GM18909 (cell line): Measurements from ENCODE around the gene CFAP97D2.
"Not testable (repeated sequence)": the region's sequence is repeated elsewhere in the genome, so short reads cannot be mapped to it uniquely, and the experiment has no call there.

Experiments used
- ATAC-seq: cut with Tn5 transposase; IDR thresholded peaks from one replicate; pipeline ENCODE4 v1.9.1; 2021; ENCODE audit warnings: mild to moderate bottlenecking; ENCODE audit not compliant: unreplicated experiment, poor library complexity

The CFAP97D2 gene

DNA sequence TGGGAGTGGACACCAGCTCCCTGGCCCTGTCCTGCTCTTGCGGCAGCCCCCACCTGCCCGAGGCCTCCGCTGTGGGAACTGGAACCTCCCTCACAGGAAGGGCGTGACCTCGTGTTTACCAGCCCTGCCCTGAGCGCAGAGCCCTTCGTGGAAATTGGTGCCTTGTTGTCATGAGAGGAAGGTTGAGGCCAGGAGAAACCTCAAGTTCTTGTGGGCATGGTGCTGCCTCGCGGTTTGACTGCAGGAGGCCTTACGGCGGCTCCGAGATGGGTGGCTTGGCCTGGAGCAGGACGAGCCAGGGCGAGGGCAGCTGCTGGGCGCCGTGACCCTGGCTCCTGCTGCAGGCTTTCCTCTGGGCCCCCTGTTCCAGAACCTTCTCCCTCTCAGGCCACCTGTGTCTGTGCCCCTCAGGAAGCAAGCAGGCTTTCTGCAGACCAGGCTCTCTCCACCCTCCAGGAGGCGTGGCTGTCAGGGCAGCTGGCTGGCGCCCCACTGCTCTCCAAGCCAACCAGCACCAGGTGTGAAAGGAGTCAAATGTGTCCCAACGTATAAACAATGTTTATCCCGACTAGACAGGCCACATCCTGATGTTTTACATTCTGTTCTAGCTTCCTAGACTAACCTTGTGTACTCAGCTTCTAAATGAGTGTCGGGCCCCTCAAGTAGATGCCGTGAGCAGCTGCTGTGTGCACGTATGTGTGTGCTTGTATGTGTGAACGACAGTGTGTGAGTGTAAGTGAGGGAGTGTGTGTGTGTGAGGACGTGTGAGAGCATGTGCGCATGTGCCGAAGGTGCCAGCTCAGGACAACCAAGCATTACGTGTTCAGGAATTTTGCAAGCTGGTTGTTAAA lies 36.2 kb upstream of the CFAP97D2 start:
- no peak for ATAC-seq

DNA sequence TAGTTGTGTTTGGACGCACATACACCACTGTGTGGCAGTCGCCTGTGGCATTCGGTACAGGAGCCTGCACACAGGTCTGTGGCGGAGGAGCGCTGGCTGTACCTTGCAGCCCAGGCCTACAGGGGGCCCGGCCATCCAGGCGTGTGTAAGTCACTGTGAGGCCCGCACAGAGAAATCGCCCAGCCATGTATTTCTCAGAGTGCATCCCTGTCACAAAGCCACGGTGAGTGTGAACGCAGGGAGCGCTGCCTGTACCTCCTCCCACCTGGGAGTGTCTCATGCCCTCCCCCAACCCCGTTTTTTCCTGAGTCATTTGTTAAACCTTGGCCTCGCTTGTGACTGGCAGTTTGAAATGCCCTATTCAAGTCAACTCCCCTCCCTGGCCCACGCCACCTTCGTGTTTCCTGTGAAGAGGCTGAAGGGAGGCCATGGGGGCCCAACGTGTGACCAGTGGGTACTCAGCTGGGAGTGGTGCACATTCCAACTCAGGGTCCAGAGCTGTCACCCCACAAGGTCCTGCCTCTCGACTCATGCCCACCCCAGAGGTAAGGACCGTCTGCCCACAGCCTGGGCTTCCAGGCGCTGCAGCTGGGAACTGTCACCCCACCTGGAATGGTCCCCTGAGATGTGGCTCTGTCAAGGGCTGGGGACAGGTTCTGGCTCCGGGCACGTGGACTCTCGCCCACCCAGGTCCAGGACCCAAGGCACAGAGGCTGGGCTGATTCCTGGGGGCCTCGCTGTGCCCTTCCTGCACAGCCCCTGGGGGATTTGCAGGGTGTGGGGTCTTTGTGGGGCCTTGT lies 35.1 kb upstream of the CFAP97D2 start:
- ATAC-seq: no peak

DNA sequence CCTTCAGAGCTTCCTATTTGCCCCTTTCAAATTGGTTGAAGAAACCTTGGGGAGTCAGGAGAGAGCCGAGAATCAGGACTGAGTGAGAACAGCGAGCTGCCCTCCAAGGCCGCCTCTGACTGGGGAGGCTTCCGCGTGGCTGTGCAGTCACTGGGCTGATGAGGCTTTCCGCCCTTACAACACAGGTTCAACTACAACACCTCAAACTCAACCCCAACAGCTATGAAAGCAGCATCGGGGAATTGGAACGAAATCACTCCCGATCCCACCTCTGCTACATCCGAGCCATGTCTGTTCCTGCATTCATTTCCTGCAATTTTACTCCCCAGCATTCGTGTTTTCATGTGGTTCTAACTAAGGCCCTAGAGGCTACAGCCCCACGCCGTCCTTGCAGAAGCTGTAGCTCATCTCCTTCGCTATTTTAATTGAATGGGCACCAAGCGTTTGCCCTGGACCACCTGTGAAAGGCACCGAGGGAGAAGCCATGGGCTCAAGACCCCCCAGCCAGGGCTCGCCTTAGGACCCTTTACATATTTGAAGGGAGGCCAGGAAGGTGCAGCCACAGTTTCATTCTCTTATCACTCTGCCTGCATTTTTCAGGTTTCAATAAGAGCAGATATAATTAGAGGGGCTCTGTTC lies 34.3 kb upstream of the CFAP97D2 start:
- no peak for ATAC-seq

DNA sequence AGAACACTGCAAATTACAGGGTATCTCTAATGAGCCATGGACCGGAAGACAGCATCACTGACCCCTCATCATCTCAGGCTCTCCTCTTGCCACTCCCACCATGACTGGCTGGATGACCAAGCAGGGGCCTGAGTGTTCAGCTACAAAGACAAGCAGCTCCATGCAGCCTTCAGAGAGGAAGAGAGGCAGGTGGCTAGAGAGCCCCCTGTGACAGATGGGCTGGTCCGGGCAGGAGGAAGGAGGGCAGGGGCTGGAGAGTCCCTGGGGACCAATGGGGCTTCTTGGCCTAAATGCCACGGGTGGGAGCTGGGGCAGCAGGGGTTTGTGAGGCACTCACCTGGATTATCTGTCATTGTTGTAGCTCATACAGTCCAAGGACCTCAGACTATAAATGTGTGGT lies 33.8 kb upstream of the CFAP97D2 start:
- no peak for ATAC-seq

DNA sequence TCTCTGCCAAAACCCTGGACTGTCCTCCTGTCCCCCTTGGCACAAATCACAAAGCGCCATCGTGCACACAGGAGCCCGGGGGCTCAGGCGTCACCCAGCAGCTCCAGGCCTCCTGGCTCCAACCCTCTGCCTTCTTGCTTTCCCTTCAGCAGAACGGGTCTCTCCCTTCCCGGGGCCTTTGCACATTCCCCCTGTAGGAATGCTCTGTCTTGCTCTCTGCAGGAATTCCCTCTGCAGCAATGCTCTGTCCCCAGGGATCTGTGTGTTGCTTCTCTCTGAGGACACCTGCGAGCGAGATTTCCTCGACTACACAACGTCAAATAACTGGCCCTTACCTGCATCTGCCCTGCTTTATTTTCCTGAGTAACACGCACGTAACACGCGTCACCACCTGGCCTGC lies 33.3 kb upstream of the CFAP97D2 start:
- no peak for ATAC-seq

DNA sequence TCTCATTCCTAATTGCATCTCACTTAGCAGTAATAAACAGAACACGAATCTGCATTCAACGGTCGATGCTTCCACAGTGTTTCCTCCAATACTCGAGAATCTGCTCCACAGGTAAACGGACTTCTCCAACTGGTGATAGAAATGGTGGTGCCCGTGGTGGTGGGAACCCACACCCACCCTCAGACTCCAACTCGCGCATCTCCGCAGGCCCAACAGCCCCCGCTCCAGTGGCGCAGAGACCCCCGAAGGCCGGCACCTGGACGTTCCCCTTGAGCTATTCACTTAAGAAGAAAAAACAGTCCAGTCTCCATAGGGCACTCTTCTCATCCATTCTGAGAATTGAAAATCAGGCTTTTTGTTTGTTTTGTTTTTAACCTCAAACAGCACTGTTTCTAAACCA lies 32.9 kb upstream of the CFAP97D2 start:
- no peak for ATAC-seq

DNA sequence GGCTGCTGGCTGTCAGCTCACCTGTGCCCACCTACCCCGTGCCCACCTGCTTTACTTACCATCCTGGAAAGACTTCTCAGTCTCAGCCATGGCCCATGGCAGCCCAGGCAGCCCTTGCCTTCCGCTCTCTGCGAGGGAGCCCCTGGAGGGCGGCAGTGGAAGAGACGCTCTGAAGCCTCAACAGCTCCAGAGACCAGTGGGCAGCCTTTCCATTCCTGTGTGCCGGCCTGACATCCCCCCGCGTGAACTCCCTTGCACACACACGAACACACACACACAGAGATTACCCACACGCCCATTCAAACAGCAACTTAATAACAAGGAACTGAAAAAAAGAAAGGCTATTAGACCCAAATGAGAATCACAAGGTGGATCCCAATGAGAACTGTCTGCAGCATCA lies 32.4 kb upstream of the CFAP97D2 start:
- no peak for ATAC-seq

DNA sequence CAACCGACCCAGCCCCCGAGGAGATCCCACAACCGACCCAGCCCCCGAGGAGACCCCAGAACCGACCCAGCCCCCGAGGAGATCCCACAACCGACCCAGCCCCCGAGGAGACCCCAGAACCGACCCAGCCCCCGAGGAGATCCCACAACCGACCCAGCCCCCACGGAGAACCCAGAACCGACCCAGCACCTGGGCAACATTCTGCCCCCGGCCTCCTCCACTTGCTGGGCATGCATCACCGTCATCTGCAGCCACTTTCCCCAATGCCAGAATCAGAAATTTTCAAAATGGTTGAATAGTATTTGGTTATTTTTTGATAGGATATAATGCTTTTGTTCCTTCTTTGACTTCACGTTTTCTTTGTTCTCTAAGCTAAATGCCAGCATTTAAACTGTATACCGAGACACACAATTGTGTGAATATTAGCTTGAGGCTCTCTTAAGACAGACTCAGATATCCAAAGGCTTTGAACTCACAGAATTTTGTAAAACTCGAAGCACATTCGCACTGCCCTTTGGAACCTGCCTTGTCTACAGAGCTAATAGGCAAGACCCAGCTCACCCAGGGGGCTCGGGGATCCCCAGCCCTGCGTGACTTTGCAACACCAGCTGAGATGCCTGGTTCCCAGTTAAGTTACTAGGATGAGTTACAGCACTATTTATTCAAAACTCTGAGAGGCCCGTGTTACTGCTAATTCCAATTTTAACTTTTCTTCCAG lies 31.1 kb upstream of the CFAP97D2 start:
- peak; percentile 36 for ATAC-seq

DNA sequence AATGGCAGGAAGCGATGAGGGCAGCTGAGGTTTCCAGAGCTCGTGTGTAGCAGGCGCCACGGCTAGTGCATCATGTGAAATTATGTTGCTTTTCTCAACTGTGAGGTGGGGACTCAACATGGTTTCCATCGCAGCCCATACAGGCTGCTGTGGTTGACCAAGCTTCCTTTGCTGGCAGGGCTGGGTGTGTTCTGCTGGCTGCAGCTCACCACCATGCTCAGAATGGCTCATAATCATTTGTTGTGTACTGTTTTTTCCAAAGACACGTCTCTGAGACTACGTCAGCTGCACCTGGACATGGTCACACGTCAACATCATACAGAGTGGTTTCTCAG lies 30.6 kb upstream of the CFAP97D2 start:
- ATAC-seq: peak; percentile 91

DNA sequence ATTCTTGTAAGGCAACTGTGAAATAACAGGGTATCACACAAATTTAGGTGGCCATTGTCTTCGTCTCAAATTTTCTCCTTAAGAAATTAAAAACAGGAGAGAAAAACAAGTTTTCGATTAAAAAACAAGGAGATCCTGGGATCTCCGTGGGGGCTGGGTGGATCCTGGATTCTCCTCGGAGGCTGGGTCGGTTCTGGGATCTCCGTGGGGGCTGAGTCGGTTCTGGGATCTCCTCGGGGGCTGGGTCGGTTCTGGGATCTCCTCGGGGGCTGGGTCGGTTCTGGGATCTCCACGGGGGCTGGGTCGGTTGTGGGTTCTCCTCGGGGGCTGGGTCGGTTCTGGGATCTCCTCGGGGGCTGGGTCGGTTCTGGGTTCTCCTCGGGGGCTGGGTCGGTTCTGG lies 30.2 kb upstream of the CFAP97D2 start:
- ATAC-seq: not testable (repeated sequence)

DNA sequence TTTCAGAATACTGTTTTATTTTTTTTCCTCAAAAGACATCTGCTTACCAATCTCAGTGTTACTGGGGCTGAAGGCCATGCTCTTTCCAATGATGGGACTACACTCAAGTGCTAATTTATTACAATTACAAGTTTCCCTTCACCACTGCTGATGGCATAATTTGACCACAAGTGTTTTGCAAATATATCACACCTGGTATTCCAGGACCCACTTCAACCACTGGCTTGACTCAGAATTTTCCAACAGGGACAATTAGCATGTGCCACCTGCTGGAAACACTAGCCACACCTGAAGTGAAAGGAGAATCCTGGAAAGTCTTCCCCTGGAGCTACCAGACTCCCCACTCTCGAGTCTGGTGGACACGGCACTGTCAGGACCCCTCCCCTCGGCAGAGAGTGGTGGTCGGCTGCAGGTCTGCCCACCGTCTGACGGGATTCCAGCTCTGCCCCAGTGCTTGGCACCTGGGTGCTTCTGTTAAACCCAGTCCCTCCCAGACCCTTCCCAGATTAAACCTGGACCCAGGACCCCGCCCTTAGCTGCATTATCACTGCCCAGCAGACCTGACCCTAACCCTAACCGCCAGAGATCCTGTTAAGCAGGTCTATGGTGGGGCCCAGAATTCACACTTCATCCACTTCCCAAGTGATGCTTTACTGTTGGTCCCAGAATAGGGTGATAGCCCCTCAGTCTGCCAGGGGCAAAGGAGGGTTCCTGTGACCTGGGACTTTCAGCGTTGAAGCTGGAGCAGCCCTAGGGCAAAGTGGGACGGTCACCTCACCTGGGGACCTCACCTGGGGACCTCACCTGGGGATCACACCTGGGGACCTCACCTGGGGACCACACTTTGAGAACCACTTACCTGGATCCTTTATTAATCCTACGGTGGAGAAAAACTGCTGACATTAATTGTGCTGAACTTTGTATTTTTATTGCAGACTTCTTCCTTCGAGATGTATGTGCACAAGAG lies 29.0 kb upstream of the CFAP97D2 start:
- ATAC-seq: no peak

DNA sequence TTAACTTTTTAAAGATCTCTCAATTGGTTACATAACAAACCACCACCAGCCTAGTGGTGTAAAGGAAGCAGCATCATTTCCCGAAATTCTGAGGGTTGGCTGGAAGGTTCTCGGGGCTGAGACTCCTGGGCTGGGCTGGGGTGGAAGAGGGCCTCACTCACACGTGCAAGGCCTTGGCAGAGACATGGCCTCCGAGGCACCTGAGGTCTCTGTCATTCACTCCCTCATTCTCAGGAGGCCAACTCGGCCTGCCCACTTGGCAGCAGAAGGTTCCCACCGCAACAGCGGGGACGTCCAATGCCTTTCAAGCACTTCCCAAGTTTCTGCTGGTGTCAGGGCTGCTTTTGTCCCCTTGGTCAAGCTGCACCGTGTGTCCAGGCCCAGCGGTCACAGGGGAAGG lies 28.0 kb upstream of the CFAP97D2 start:
- ATAC-seq: no peak

DNA sequence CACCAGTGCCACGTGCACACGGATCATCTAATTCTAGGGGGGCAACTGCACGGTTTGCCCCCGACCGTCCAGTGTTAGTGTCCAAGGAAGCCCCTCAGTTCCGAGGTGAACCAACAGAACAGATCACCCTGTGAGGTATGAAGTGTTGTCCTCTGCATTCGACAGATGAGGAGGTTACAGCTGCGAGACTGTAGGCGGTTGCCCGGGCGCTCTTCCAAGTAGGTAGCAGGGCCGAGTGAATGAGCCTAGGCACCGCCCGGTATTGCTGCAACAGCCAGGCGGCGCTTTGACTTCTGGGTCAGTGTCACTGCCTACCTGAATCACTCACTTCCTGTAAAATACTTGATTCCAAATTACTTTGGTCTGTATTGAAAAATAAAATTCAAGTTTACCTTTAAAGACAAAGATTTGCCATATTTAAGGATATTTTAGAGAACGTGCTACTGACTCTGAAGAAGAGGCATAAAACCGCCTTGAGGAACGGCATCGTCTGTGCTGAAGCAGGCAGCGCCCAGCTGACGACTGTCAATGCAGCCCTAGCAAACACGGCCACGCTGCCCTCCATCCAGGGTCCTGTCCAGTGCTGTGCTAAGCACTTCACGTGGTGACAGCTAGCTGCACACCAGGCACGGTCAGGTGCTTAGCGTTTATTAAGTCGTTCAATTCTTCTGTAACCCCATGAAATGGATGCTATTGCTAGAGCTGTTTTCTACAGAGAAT lies 27.3 kb upstream of the CFAP97D2 start:
- no peak for ATAC-seq

DNA sequence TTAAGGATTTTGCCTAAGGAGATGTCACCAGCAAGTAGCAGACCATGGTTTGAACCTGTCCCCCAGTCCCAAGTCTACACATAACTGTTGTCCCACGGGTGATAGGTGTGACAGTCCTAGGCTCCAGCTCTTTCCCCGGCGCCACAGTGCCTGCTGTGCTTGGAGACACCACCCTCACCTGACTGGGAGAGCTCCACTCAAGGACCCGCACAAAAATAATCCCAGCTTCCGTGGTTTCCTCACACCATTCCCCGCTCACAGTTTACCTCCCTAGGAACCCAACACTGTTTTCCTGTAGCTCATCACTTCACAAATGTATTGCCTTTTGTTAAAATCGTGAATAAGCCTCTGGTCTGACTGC lies 26.8 kb upstream of the CFAP97D2 start:
- no peak for ATAC-seq

DNA sequence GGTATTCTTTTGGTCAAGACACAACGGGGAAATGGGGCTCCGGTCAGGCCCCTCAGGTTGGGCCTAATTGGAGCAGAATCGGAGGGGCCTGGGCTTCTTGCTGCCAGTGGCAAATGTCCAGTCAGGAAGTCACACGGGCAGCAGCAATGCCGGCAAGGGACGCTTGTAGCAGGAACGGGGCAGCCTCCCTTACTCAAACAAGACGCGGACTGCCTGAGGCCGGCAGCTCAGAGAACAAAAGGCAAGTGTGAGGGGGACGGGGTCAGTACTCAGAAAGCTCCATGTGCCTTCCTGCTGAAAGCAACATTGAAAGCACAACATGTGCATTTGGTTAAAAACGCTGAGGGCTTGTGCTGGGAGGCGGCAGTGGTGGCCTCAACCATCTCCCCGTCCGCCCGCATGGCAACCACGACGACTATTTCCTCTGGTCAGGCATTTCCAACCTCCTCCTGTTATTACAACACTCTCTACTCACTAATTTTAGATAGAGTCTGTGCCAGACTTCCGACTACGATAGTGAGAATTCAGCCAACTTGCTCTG lies 26.2 kb upstream of the CFAP97D2 start:
- no peak for ATAC-seq

DNA sequence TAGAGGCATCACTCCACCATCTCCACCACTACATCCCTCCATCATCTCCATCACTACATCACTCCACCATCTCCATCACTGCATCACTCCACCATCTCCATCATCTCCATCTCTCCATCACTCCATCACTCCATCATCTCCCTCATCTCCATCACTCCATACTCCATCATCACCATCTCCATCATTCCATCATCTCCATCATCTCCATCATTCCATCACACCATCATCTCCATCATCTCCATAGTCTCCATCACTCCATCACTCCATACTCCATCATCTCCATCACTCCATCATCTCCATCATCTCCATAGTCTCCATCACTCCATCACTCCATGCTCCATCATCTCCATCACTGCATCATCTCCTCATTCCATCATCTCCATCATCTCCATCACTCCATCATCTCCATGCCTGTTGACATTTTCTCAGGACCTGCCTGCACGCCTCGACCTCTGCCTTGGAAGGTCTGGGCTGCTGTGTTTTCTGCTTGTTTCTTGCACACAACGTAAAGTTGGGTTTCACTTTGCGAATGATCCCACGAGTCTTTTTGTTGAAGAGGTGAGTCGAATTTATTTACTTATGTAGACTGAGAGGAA lies 25.5 kb upstream of the CFAP97D2 start:
- no peak for ATAC-seq

DNA sequence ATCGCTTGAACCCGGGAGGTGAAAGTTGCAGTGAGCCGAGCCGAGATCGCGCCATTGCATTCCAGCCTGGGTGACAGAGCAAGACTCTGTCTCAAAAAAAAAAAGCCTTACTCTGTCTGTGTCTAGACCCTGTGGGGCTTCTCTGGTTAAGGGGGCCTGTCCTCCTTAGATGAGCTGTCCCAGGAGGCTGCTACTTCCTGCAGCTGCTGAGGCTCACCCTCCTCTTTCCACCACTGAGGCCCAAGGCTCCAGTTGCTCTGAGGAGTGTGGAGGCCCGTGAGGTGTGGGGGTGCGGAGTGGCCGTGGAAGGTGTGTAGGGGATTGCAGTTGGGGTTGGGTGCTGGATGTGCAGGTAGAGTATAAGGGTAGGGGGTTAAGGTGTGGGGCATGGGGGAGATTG lies 24.6 kb upstream of the CFAP97D2 start:
- no peak for ATAC-seq

DNA sequence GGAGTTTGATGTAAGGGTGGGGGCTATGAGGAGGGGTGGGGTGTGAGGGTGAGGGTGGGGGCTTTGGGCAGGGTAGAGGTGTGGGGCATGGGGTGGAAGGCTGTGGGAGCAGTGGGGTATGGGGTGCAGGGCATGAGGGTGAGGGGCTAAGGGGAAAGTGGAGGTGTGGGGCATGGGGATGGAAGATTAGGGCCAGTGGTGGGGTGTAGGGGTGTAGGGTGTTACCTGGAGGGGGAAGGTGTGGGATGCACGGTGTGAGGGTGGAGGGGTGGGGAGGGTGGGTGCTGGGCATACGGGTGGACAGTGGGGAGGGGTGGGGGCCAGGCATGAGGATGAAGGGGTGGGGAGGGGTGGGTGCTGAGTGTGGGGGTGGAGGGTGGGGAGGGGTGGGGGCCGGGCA lies 23.7 kb upstream of the CFAP97D2 start:
- ATAC-seq: no peak
